HEK293T (cell line): Measurements from ENCODE around the gene KDM2A.
A peak's percentile ranks its signal among the peaks of the same experiment; 100 is the strongest.
"Not testable (repeated sequence)": the region's sequence is repeated elsewhere in the genome, so short reads cannot be mapped to it uniquely, and the experiment has no call there.

Experiments used
- CTCF ChIA-PET: fragments of 350-600 bp; formaldehyde crosslinking; extraction: SDS; loops from one replicate; lab custom pipeline; 2021; ENCODE audit warnings: antibody characterized with exemption, inconsistent platforms; lab: Yijun Ruan, JAX
- POLR2A ChIA-PET: fragments of 350-600 bp; formaldehyde crosslinking; extraction: SDS; loops from one replicate; lab custom pipeline; 2020; ENCODE audit warnings: antibody characterized with exemption, inconsistent platforms; lab: Yijun Ruan, JAX
- DNase-seq: peaks from one replicate; pipeline ENCODE4 v3.0.0; 2012; ENCODE audit warnings: mixed read lengths; ENCODE audit errors: extremely low spot score
- ARNT ChIP-seq: fragments of 450-650 bp; IDR thresholded peaks from 2 replicates; pipeline ENCODE4 v1.6.1; 2017; ENCODE audit warnings: mild to moderate bottlenecking
- BHLHE40 ChIP-seq: fragments of 450-650 bp; IDR thresholded peaks from 2 replicates; pipeline ENCODE4 v1.6.1; 2016; ENCODE audit warnings: mild to moderate bottlenecking, moderate library complexity, borderline replicate concordance
- CTBP1 ChIP-seq: fragments of 450-650 bp; IDR thresholded peaks from 2 replicates; pipeline ENCODE4 v1.6.1; 2016; ENCODE audit warnings: borderline replicate concordance
- ELF4 ChIP-seq: fragments of 450-650 bp; IDR thresholded peaks from 2 replicates; pipeline ENCODE4 v1.6.1; 2017; ENCODE audit warnings: antibody characterized with exemption
- FOXA1 ChIP-seq: fragments of 450-650 bp; IDR thresholded peaks from 2 replicates; pipeline ENCODE4 v1.6.1; 2016; ENCODE audit warnings: mild to moderate bottlenecking
- FOXK2 ChIP-seq: fragments of 450-650 bp; IDR thresholded peaks from 2 replicates; pipeline ENCODE4 v1.6.1; 2016; ENCODE audit warnings: mild to moderate bottlenecking
- FOXM1 ChIP-seq: fragments of 450-650 bp; IDR thresholded peaks from 2 replicates; pipeline ENCODE4 v1.6.1; 2017; ENCODE audit warnings: mild to moderate bottlenecking, borderline replicate concordance
- HDGF ChIP-seq: fragments of 450-650 bp; IDR thresholded peaks from 2 replicates; pipeline ENCODE4 v1.6.1; 2017; ENCODE audit warnings: antibody characterized with exemption, borderline replicate concordance
- L3MBTL2 ChIP-seq: fragments of 450-650 bp; conservative IDR thresholded peaks from 2 replicates; pipeline ENCODE4 v1.6.1; 2016; ENCODE audit warnings: mild to moderate bottlenecking
- LEF1 ChIP-seq: fragments of 450-650 bp; IDR thresholded peaks from 2 replicates; pipeline ENCODE4 v1.6.1; 2017; ENCODE audit warnings: mild to moderate bottlenecking, borderline replicate concordance
- NFRKB ChIP-seq: fragments of 450-650 bp; IDR thresholded peaks from 2 replicates; pipeline ENCODE4 v1.6.1; 2016; ENCODE audit warnings: mild to moderate bottlenecking, moderate library complexity
- SP1 ChIP-seq: fragments of 450-650 bp; IDR thresholded peaks from 2 replicates; pipeline ENCODE4 v1.6.1; 2017
- SUZ12 ChIP-seq: fragments of 450-650 bp; IDR thresholded peaks from 2 replicates; pipeline ENCODE4 v1.6.1; 2016; ENCODE audit warnings: mild to moderate bottlenecking
- TARDBP ChIP-seq: fragments of 450-650 bp; IDR thresholded peaks from 2 replicates; pipeline ENCODE4 v1.6.1; 2016
- ZNF384 ChIP-seq: fragments of 450-650 bp; IDR thresholded peaks from 2 replicates; pipeline ENCODE4 v1.6.1; 2016
- TF ChIP-seq, protein P1 (sequence below): fragments of 450-650 bp; IDR thresholded peaks from 2 replicates; pipeline ENCODE4 v1.6.1; 2016

KDM2A gene

DNA sequence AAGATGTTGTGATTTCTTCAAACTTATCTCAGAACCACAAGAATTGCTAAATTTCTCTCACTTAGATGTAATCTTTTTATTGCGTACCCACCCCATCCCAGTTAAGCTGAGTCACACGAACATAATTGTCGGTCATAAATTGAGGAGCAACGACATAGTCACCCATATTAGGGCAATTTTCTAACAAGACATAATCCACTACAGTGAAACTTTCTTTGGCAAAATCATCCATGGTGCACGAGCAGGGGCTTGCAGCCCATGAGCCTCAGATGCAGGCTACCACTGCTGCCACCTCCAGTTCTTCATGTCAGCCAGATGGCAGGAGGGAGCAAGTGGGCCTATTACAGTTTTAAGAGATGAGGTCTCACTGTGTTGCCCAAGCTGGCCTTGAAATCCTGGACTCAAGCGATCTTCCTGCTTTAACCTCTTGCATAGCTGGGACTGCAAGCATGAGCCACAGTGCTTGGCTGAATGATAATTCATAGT lies 77.0 kb downstream of the KDM2A start:
- POLR2A ChIA-PET: no interaction called here
- TF ChIP-seq, protein P1, sequence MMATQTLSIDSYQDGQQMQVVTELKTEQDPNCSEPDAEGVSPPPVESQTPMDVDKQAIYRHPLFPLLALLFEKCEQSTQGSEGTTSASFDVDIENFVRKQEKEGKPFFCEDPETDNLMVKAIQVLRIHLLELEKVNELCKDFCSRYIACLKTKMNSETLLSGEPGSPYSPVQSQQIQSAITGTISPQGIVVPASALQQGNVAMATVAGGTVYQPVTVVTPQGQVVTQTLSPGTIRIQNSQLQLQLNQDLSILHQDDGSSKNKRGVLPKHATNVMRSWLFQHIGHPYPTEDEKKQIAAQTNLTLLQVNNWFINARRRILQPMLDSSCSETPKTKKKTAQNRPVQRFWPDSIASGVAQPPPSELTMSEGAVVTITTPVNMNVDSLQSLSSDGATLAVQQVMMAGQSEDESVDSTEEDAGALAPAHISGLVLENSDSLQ: peak; percentile 60
- no peak for TF ChIP-seq NFRKB
- CTCF ChIA-PET: no interaction called here
- peak; percentile 14 for DNase-seq

DNA sequence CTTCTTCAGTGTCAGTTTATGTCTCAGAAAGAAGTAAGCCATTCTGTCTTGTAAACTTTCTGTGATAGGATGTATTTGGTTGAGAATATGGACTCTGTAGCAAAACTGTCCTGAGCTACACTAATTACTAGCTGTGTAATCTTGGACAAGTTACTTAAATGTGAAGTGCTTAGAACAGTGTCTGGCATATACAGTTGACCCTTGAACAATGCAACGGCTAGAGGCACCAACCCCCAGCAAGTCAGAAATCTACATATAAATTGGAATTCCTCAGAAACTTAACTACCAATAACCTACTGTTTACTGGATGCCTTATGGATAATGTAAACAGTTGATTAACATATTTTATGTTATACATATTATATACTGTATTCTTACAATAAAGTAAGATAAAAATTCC lies 78.5 kb downstream of the KDM2A start:
- CTCF ChIA-PET: interaction anchor here (0.7 kb wide), 1 partner anchor 20 kb away, joined by 5 read pairs; no protein-coding TSS in a partner anchor
- POLR2A ChIA-PET: no interaction called here
- no peak for DNase-seq
- TF ChIP-seq SUZ12: no peak
- no peak for TF ChIP-seq FOXM1
- TF ChIP-seq L3MBTL2: no peak
- TF ChIP-seq ELF4: no peak
- TF ChIP-seq BHLHE40: no peak
- TF ChIP-seq SP1: no peak
- no peak for TF ChIP-seq ARNT
- TF ChIP-seq, protein P1: no peak
- TF ChIP-seq TARDBP: no peak
- TF ChIP-seq LEF1: no peak
- no peak for TF ChIP-seq HDGF
- TF ChIP-seq ZNF384: no peak
- TF ChIP-seq CTBP1: no peak

DNA sequence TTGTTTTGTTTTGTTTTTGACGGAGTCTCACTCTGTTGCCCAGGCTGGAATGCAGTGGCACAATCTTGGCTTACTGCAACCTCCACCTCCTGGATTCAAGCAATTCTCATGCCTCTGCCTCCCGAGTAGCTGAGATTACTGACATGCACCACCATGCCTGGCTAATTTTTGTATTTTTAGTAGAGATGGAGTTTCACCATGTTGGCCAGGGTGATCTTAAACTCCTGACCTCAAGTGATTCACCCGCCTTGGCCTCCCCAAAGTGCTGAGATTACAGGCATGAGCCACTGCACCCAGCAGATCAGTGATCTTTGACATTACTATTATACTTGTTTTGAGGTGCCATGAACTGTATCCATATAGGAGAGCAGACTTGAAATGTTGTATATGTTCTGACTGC lies 79.7 kb downstream of the KDM2A start:
- POLR2A ChIA-PET: interaction anchor here (1.0 kb wide), 1 partner anchor 119 kb away, joined by 3 read pairs; no protein-coding TSS in a partner anchor
- DNase-seq: not testable (repeated sequence)
- CTCF ChIA-PET: interaction anchor here (0.6 kb wide), 1 partner anchor 51 kb away, joined by 3 read pairs; no protein-coding TSS in a partner anchor

DNA sequence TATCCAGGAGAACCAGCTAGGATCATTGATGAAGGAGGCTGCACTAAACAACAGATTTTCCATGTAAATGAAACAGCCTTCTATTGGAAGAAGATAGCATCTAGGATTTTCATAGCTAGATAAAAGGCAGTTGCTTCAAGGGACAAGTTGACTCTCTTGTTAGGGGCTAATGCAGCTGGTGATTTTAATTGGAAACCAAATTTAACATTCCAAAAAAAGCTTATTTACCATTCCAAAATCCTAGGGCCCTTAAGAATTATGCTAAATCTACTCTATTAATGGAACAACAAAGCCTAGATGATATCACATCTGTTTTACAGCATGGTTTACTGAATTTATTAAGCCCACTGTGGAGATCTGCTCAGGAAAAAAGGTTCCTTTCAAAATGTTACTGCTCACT lies 80.7 kb downstream of the KDM2A start:
- DNase-seq: no peak

DNA sequence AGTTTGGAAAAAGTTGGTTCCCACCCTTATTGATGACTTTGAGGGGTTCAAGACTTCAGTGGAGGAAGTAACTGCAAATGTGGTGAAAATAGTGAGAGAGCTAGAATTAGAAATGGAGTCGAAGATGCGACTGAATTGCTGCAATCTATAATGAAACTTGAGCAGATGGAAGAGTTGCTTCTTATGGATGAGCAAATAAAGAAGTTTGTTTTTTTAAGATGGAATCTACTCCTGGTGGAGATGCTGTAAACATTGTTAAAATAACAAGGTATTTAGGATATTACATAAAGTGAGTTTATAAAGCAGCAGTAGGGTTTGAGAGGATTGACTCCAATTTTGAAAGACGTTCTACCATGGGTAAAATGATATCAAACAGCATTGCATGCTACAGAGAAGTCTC lies 83.0 kb downstream of the KDM2A start:
- POLR2A ChIA-PET: no interaction called here
- TF ChIP-seq LEF1 (no peak), FOXM1 (no peak), FOXA1 (0 out of 2 replicates have a peak, but pooled peaks have one; percentile 50), FOXK2 (no peak)
- CTCF ChIA-PET: interaction anchor here (0.6 kb wide), 2 partner anchors 98 to 120 kb away, joined by 6 to 8 read pairs; no protein-coding TSS in a partner anchor
- DNase-seq: no peak

More for the DNA sequence above, 80.7 kb downstream of the KDM2A start:
- no peak for TF ChIP-seq FOXK2
- CTCF ChIA-PET: no interaction called here
- POLR2A ChIA-PET: interaction anchor here (1.0 kb wide), 1 partner anchor 120 kb away, joined by 3 read pairs; no protein-coding TSS in a partner anchor

DNA sequence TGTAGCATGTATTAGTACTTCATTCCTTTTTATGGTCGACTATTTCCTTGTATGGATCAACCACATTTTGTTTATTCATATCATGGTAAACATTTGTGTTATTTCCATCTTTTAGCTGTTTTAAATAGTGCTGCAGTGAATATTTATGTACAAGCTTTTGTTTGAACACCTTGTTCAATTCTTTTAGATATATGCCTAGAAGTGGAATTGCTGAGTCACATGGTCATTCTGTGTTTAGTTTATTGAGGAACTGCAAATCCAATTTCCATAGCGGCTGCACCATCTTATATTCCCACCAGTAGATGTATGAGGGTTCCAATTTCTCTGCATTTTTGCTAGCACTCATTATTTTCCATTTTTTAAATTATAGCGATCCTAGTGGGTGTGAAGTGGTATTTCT lies 85.8 kb downstream of the KDM2A start:
- ChIA-PET CTCF (interaction anchor here (0.6 kb wide), 1 partner anchor 151 kb away, joined by 3 read pairs; no protein-coding TSS in a partner anchor), POLR2A (no interaction called here)
- no peak for DNase-seq
- TF ChIP-seq NFRKB: no peak
- TF ChIP-seq FOXK2: no peak
- TF ChIP-seq HDGF: no peak
- no peak for TF ChIP-seq BHLHE40
- no peak for TF ChIP-seq ELF4
- TF ChIP-seq FOXA1: no peak
- TF ChIP-seq ZNF384: no peak
- no peak for TF ChIP-seq FOXM1
- no peak for TF ChIP-seq SP1
- TF ChIP-seq ARNT: no peak
- TF ChIP-seq CTBP1: no peak
- TF ChIP-seq SUZ12: no peak
- TF ChIP-seq TARDBP: no peak
- TF ChIP-seq, protein P1: no peak
- no peak for TF ChIP-seq L3MBTL2
- no peak for TF ChIP-seq LEF1

DNA sequence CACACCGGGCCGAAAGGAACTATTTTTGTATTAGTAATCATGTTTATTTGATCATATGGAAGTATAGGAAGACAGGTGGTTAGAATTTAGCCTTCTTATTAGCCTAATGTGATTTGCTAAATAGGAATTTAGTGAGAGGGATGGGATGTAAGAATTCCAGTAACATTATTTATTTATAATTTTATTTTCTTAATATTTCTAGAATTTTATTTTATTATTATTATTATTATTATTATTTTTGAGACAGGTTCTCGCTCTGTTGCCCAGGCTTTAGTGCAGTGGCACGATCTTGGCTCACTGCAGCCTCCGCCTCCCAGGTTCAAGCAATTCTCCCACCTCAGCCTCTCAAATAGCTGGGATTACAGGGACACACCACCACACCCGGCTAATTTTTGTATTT lies 90.2 kb downstream of the KDM2A start:
- CTCF ChIA-PET, POLR2A ChIA-PET, DNase-seq: not testable (repeated sequence)
